ENCODE measurements around the gene NPC1L1. TPM values are rescaled to one million over a fixed set of nuclear protein-coding genes. Genes with fewer than 3 reads are reported as not detected.

The NPC1L1 gene
- total RNA-seq, 1 donor from 2014 or later, result 1.5 TPM

- H3K27me3 ChIP-seq (ENCODE audit: control insufficient read depth, insufficient read depth, low read length), result no peaks in the 10 kb centered on the region
- H3K4me3 ChIP-seq (ENCODE audit: low read depth, low read length), result no peak overlapping the region
- no peak for TF ChIP-seq CTCF (IDR thresholded peaks at IDR 0.05; ENCODE audit: insufficient read depth, low read length, poor library complexity, severe bottlenecking)
- H3K36me3 ChIP-seq (ENCODE audit: control insufficient read depth, insufficient read depth, low read length), result no peaks in the 10 kb centered on the region
- DNase-seq (ENCODE audit: low read depth), result no peak
Measured at GRCh38 chr7:44466300-44467216, 74.6 kb downstream of the NPC1L1 start.

- Histone ChIP-seq H3K27me3 (ENCODE audit: control insufficient read depth, insufficient read depth, low read length) (no peaks in the 10 kb centered on the region), H3K36me3 (ENCODE audit: control insufficient read depth, insufficient read depth, low read length) (peaks cover 1% of the 10 kb centered on the region), H3K4me3 (ENCODE audit: low read depth, low read length) (no peak overlapping the region)
- DNase-seq (ENCODE audit: low read depth), result no peak
- TF ChIP-seq CTCF (IDR thresholded peaks at IDR 0.05; ENCODE audit: insufficient read depth, low read length, poor library complexity, severe bottlenecking), result no peak
Measured at GRCh38 chr7:44465490-44465889, 75.6 kb downstream of the NPC1L1 start.

GRCh38 chr7:44463169-44463808 is 77.8 kb downstream of the NPC1L1 start:
- Histone ChIP-seq H3K4me3 (ENCODE audit: low read depth, low read length) (no peak overlapping the region), H3K27me3 (ENCODE audit: control insufficient read depth, insufficient read depth, low read length) (no peaks in the 10 kb centered on the region), H3K36me3 (ENCODE audit: control insufficient read depth, insufficient read depth, low read length) (peaks cover 1% of the 10 kb centered on the region)
- DNase-seq (ENCODE audit: low read depth), result no peak
- peak; percentile 28 for TF ChIP-seq CTCF (IDR thresholded peaks at IDR 0.05; ENCODE audit: insufficient read depth, low read length, poor library complexity, severe bottlenecking)

Other genes with a start within 250 kb of the NPC1L1 start
- gene CAMK2B, start 215.7 kb downstream of the NPC1L1 start, total RNA-seq, result 0.68 TPM in 1 of 2 replicates, not detected in the other
- gene NUDCD3, start 50.7 kb downstream of the NPC1L1 start, total RNA-seq, result 71.7 and 81.7 TPM in 2 replicates
- gene DDX56, start 32.6 kb upstream of the NPC1L1 start, total RNA-seq, result 67.9 and 96.8 TPM in 2 replicates
- gene TMED4, start 40.9 kb upstream of the NPC1L1 start, total RNA-seq, result 159 and 201 TPM in 2 replicates
- gene OGDH, start 65.3 kb upstream of the NPC1L1 start, total RNA-seq, result 61.2 and 65.2 TPM in 2 replicates
- gene ZMIZ2, start 207.5 kb upstream of the NPC1L1 start, total RNA-seq, result 53.0 and 67.3 TPM in 2 replicates